ENCODE results near the gene PRLH.
"Not testable (repeated sequence)": the region's sequence is repeated elsewhere in the genome, so short reads cannot be mapped to it uniquely, and the experiment has no call there.

Gene PRLH

DNA sequence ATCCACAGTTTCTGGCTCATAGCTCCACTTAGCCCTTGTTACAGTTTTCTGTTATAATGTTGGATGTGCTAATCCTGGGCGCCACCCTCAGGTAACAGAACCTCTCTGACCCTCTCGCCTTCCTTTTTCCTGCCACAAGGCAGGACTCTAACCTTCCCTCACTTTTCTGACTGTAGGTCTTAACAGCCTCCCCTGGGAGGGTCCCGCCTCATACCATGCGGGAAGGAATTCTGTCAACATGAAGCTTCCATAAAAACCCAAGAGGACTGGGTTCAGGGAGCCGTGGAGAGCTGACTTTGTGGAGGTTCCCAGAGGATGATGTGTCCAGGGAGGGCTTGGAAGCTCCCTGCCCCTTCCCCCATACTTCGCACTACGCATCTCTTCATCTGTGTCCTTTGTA is 36.0 kb downstream of the PRLH start:
- DNase-seq = no peak

DNA sequence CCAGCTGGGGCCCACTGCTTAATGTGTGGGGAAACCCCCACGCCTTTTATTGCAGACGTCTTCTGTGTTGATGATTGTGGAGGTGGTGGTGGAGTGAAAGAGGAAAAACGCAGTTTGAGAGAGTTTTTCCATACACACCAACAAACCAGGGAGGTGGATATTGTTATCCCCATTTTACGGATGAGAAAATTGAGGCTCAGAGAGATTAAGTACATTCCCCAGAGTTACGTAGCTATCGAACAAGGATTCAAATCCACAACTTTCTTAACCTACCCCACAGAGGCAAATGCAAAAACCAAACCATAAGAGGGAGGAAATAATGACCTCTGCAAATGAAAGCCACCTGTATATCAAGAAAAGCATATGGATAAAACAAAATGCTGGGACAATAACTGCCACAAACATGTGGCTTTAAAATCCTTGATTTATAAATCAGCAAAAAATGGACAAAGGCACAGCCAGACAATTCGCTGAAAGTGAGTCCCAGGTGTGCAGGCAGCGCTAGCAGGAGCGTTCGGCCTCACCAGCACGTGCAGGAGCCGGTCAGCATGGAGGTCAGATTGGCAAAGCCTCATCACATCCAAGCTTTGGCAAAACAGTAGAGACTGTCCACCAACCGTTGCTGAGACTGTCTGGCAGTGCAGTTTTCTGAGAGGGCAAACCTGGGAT is 36.8 kb downstream of the PRLH start:
- no peak for DNase-seq

DNA sequence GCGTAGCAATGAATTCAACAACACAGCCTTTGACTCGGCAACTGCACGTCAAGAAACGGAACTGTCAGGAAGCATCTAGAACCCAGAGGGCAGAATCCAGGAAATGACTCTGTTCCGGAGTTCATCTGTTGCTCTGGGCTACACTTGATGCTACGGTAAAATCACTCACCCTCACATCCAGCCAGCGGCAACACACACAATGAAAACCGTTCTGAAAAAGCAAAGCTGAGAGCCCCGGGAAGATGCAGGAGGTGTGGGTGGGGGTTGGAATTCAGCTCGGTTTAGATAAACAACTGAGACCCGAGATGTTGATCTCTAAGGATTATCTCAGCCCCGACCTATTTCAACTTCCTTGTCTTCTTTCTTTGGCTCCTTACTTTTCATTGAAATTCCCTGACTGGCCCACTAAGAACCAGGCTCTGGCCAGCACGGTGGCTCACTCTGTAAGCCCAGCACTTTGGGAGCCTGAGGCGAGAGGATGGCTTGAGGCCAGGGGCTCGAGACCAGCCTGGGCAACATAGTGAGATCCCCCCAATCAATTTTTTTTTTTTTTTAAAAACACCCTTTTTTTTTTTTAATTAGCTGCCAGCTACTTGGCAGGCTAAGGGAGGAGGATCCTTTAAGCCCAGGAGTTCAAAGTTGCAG is 37.5 kb downstream of the PRLH start:
- DNase-seq = no peak

DNA sequence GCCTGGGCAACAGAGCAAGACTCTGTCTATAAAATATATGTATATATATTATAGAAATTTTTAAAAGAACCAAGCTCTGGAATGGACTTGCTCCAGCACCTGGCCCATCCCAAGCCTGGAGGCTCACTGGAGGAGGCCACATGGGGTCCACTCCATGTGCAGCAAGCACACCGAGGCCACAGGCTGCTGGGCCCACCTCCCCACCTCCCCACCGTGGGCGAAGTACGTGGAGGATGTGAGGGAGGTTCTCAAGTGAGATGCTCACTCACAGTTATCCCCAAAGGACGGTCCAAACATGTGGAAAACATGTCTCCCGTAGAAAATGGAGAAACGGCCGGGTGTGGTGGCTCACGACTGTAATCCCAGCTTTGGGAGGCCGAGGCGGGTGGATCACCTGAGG is 38.0 kb downstream of the PRLH start:
- DNase-seq = no peak

DNA sequence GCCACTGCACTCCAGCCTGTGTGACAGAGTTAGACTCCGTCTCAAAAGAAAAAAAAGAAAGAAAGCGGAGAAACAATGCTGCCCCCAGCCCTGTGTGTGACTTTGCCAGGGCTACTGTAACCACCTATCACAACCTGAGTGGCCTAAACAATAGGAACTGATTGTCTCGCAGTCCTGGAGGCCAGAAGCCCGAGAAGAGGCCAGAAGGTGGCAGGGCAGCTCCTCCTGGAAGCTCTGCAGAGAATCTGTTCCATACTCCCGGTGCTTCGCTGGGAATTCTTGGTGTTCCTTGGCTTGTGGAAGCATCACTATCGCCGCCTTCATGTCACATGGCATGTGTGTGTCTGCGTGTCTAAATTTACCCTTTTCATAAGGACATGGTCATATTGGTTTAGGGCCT is 38.6 kb downstream of the PRLH start:
- no peak for DNase-seq

DNA sequence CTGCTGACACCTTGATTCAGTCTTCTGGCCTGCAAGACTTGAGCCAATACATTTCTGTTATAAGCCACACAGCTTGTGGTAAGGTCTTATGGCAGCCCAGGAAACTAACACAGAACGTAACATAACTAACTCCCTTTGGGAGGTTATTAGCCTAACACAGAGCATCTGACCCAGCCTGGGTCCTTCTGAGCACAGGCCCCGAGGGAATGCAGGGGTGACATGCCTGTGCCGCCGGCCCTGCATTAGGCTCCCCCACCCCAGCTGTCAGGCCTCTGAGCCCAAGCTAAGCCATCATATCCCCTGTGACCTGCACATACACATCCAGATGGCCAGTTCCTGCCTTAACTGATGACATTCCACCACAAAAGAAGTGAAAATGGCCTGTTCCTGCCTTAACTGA is 40.1 kb downstream of the PRLH start:
- not testable (repeated sequence) for DNase-seq

DNA sequence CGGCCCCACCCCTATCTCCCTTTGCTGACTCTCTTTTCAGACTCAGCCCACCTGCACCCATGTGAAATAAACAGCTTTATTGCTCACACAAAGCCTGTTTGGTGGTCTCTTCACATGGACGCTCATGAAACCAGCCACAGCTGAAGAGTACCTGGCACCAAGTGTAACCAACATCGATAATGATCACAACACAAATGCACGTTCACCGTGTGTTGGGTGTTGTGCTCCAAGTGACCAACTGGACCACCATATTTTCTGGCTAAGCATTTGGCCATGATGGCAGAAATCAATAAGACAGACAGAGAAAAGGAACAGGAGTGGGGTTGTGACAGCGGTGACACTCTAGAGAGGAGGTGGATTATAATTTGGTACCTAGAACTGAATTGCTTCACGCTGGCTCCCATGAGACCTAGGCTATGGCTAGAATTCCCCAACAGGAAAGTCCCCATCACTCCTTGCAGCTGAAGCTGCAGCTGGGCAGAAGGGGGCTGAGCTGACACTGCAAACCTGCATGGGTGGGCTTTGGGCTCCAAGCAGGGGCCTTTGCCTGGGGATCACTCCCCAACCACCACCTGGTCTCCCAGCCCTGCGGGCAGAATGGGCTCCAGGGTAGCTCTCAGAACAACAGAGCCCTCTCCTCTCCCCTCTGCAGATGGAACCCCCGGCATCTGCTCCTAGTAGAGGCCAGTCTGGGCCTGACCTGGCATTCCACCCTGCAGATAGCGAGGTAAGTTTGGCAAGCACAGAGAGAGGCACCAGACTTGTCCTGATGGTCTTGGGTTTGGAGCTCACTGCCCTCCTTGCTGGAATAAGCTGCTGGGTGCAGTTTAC is 46.4 kb downstream of the PRLH start:
- no peak for DNase-seq

DNA sequence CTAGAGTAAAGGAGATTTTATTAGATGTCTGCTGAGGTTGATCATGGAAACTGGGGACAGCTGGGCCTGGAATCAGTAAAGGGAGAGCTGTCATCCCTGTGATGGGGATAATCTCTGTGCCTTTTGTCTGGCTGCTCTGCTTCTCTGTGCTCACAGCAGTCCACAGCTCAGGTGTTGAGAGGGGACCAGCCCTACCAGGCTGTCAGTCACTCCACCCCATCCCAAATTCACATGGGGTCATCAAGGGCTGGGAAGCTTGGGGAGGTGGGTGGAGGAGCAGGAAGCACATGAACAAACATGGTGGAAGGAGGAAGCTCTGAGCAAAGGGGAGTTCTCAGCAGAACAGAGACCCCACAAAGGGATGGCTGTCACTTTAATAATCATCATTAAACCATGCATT is 47.3 kb downstream of the PRLH start:
- DNase-seq = no peak

DNA sequence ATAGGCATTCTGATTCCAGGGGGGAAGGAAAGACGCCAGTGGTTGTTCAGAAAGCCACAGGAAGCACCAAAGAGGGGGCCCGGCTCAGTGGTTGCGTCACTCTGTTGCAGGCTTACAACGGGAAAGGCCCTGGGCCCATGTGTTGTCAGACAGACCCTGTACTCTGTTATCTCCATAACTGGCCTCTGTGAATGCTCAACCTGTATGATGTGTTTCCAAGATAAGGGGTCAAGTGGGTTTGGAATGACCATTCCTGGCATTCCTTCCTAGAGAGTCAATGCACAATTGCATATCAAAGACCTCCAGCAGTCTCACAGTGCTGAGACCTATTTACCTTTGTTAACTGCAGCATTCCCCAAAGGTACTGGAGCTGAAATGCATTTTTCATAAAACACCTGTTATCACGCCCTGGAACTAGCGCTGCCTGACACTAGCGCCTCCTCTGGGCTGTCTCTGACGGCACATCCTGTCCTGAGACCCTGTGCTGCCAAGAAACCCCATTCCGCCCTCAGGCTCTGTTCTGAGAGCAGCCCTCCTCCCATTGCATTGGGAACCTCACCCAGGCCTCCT is 47.9 kb downstream of the PRLH start:
- no peak for DNase-seq

DNA sequence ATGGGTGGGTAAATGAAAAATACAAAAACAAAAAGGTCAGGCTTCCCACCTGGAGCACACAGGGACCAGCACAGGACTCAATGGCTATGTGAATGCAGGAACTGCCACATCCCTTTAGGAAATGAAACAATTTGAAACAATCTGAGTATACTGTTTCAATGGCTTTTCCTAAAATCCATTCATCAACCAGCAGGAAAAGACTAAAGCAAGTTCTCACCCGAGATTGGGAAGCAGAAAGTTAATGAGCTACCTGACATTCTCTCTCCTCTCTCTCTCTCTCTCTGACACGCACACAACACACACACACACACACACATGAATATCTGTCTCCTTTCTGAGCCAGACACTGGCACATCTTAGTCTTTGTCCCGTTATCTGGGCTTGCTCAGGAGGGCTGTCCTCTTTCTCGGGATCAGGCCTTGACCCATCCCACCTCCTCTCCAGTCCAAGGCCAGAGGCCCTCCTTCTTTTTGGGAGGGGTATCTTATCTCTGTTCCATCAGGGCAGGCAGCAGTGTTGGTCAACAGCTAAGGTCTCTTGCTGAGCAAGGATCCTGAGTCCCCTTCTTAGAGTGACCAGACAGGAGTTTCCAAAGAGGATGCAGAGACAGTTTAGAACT is 49.4 kb downstream of the PRLH start:
- DNase-seq = no peak

DNA sequence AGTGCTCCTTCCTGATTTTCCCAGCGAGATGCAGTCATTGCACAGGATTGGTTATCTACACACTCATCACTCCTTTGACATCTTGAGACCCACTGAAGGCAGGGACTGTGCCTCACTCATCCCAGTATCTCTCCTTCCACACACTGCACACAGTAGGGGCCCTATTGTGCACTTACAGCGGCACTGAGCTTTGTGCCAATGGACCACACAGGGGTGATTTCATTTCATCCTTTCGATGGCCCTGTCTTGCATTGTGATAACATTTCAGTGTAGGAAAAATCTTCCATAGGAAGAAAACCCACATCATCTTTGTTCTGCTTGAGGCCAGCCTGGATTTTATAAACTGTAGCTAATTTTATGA is 50.0 kb downstream of the PRLH start:
- no peak for DNase-seq

Measured in NCI-H2081 treated with DMSO at 0.1 percent for 48 hours (cell line).